HepG2 (cell line): Measurements from ENCODE around the gene ATP1A1. TPM values are rescaled to one million over a fixed set of nuclear protein-coding genes. Genes with fewer than 3 reads are reported as not detected.
A peak's percentile ranks its signal among the peaks of the same experiment; 100 is the strongest.

ENCODE experiments used
- FOSL2 ChIP-seq: sonication (generic); formaldehyde crosslinking; IDR thresholded peaks from 2 replicates; pipeline ENCODE4 v1.4.0; 2020; ENCODE audit warnings: missing genetic modification reagents
- ZNF121 ChIP-seq: sonication (generic); formaldehyde crosslinking; IDR thresholded peaks from 2 replicates; pipeline ENCODE4 v1.5.0; 2020; ENCODE audit warnings: mild to moderate bottlenecking, missing genetic modification reagents
- ZNF143 ChIP-seq: sonication (generic); formaldehyde crosslinking; IDR thresholded peaks from 2 replicates; pipeline ENCODE4 v1.4.0; 2020; ENCODE audit warnings: missing genetic modification reagents
- ZNF205 ChIP-seq: IDR thresholded peaks from 2 replicates; pipeline ENCODE4 v1.6.1; 2018; ENCODE audit warnings: missing biosample characterization, missing genetic modification reagents
- ZNF326 ChIP-seq: sonication (generic); formaldehyde crosslinking; IDR thresholded peaks from 2 replicates; pipeline ENCODE4 v1.4.0; 2020; ENCODE audit warnings: missing genetic modification reagents, borderline replicate concordance
- ZNF546 ChIP-seq: sonication (generic); formaldehyde crosslinking; conservative IDR thresholded peaks from 2 replicates; pipeline ENCODE4 v1.8.1; 2023; ENCODE audit warnings: mild to moderate bottlenecking, missing genetic modification reagents
- ZNF781 ChIP-seq: sonication (generic); formaldehyde crosslinking; IDR thresholded peaks from 2 replicates; pipeline ENCODE4 v1.5.1; 2020; ENCODE audit warnings: borderline replicate concordance, mild to moderate bottlenecking, missing genetic modification reagents; ENCODE audit errors: not compliant biosample characterization
- ZSCAN20 ChIP-seq: sonication (generic); formaldehyde crosslinking; IDR thresholded peaks from 2 replicates; pipeline ENCODE4 v1.4.0; 2020; ENCODE audit warnings: missing genetic modification reagents, mild to moderate bottlenecking, borderline replicate concordance
- polyA plus RNA-seq, 8 experiments: library from polyadenylated mRNA; depleted of rRNA in 3 of 8; stranded (reverse) in 7 of 8; unstranded in 1 of 8; fragments of >200 nt; fragmentation: Illumina TruSeq in 4 of 8; extraction: Trizol in 4 of 8; gene quantifications; 2 replicates each; pipeline versions ENCODE4 v1.2.1 to v1.2.3, GENCODE V29; 2011 to 2016; ENCODE audit warnings: low read depth in 4 of 8, missing spikeins in 1 of 8, mixed read lengths in 1 of 8; ENCODE audit not compliant: insufficient read depth in 1 of 8
- total RNA-seq, 5 experiments: library from RNA; depleted of rRNA; stranded (reverse); fragments of >200 nt; fragmentation: Illumina TruSeq; extraction: Trizol; gene quantifications; 2 replicates each; pipeline ENCODE4 v1.2.3, GENCODE V29; 2016; ENCODE audit warnings: low read depth in 1 of 5
- TF ChIP-seq, protein P1 (sequence below), 2 experiments: fragments of 450-650 bp in 1 of 2; sonication (generic) in 1 of 2; formaldehyde crosslinking in 1 of 2; IDR thresholded peaks; 2 replicates each; pipeline versions ENCODE4 v1.6.1 to v1.8.0; 2016 to 2022; ENCODE audit warnings: antibody characterized with exemption in 1 of 2, mild to moderate bottlenecking in 1 of 2, missing genetic modification reagents in 1 of 2
- TF ChIP-seq, protein P2 (sequence below): sonication (generic); formaldehyde crosslinking; IDR thresholded peaks from 2 replicates; pipeline ENCODE4 v1.5.0; 2020; ENCODE audit warnings: mild to moderate bottlenecking, missing genetic modification reagents, borderline replicate concordance
- TF ChIP-seq, protein P3 (sequence below): sonication (generic); formaldehyde crosslinking; IDR thresholded peaks from 2 replicates; pipeline ENCODE4 v1.5.1; 2020; ENCODE audit warnings: missing genetic modification reagents, mild to moderate bottlenecking, borderline replicate concordance

ATP1A1 gene
- total and polyA plus RNA-seq, 2 of the 13 experiments (the other 11 are each of a cell fraction or from before 2014, with no cell fraction given): 280 to 705 TPM

DNA sequence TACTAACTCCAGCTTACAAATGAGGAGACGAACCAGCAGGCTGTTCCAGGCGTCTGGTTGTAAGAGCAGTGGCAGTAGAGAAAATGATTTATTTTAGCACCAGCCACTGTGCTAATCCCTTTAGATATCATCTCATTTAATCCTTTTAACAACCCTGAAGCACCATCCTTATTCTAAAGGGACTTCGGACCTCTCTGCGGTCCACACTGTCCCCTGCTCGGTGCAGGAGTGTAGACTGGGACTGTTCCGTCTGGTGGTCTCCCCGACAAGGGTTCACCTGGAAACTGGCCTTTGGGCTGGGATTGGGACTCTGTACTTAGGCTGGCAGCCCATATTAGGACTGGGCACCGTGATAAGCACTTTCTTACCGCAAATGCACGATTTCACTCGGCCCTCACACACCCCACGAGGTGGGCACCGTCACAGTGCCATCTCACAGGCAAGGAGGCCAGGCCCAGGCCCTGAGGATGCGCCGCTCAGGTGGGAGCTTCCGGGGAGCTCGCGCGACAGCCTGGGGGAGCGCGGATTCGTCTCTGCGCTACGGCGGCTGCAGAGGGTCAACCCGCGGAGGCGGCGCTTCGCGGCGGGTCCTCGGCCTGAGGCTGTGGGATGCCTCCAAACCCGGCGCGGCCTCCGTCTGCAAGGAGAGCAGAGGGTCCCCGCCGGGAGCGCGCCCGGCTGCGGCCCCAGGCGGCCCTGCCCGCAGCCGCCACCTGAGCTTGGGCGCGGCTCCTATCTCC, 45.2 kb downstream of the ATP1A1 start (continued):
- TF ChIP-seq, protein P1, sequence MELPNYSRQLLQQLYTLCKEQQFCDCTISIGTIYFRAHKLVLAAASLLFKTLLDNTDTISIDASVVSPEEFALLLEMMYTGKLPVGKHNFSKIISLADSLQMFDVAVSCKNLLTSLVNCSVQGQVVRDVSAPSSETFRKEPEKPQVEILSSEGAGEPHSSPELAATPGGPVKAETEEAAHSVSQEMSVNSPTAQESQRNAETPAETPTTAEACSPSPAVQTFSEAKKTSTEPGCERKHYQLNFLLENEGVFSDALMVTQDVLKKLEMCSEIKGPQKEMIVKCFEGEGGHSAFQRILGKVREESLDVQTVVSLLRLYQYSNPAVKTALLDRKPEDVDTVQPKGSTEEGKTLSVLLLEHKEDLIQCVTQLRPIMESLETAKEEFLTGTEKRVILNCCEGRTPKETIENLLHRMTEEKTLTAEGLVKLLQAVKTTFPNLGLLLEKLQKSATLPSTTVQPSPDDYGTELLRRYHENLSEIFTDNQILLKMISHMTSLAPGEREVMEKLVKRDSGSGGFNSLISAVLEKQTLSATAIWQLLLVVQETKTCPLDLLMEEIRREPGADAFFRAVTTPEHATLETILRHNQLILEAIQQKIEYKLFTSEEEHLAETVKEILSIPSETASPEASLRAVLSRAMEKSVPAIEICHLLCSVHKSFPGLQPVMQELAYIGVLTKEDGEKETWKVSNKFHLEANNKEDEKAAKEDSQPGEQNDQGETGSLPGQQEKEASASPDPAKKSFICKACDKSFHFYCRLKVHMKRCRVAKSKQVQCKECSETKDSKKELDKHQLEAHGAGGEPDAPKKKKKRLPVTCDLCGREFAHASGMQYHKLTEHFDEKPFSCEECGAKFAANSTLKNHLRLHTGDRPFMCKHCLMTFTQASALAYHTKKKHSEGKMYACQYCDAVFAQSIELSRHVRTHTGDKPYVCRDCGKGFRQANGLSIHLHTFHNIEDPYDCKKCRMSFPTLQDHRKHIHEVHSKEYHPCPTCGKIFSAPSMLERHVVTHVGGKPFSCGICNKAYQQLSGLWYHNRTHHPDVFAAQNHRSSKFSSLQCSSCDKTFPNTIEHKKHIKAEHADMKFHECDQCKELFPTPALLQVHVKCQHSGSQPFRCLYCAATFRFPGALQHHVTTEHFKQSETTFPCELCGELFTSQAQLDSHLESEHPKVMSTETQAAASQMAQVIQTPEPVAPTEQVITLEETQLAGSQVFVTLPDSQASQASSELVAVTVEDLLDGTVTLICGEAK (IDR thresholded peaks at IDR 0.05): no peak
- TF ChIP-seq, protein P1 (CRISPR knock-in tag; IDR thresholded peaks at IDR 0.05): peak; percentile 93
- TF ChIP-seq, protein P2, sequence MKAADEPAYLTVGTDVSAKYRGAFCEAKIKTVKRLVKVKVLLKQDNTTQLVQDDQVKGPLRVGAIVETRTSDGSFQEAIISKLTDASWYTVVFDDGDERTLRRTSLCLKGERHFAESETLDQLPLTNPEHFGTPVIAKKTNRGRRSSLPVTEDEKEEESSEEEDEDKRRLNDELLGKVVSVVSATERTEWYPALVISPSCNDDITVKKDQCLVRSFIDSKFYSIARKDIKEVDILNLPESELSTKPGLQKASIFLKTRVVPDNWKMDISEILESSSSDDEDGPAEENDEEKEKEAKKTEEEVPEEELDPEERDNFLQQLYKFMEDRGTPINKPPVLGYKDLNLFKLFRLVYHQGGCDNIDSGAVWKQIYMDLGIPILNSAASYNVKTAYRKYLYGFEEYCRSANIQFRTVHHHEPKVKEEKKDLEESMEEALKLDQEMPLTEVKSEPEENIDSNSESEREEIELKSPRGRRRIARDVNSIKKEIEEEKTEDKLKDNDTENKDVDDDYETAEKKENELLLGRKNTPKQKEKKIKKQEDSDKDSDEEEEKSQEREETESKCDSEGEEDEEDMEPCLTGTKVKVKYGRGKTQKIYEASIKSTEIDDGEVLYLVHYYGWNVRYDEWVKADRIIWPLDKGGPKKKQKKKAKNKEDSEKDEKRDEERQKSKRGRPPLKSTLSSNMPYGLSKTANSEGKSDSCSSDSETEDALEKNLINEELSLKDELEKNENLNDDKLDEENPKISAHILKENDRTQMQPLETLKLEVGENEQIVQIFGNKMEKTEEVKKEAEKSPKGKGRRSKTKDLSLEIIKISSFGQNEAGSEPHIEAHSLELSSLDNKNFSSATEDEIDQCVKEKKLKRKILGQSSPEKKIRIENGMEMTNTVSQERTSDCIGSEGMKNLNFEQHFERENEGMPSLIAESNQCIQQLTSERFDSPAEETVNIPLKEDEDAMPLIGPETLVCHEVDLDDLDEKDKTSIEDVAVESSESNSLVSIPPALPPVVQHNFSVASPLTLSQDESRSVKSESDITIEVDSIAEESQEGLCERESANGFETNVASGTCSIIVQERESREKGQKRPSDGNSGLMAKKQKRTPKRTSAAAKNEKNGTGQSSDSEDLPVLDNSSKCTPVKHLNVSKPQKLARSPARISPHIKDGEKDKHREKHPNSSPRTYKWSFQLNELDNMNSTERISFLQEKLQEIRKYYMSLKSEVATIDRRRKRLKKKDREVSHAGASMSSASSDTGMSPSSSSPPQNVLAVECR (CRISPR knock-in tag): peak; percentile 87; the same call in 1 of the 2 replicates
- TF ChIP-seq ZNF326 (no peak), ZNF143 (CRISPR knock-in tag) (peak; percentile 52; the same call in 1 of the 2 replicates), ZNF781 (peak; percentile 27), ZNF546 (CRISPR knock-in tag) (no peak; the same call in 1 of the 2 replicates), FOSL2 (CRISPR knock-in tag) (peak; percentile 59), ZNF205 (CRISPR knock-in tag) (peak; percentile 80; the same call in 1 of the 2 replicates), ZSCAN20 (CRISPR knock-in tag) (no peak; the same call in 1 of the 2 replicates), ZNF121 (no peak)
- TF ChIP-seq, protein P3, sequence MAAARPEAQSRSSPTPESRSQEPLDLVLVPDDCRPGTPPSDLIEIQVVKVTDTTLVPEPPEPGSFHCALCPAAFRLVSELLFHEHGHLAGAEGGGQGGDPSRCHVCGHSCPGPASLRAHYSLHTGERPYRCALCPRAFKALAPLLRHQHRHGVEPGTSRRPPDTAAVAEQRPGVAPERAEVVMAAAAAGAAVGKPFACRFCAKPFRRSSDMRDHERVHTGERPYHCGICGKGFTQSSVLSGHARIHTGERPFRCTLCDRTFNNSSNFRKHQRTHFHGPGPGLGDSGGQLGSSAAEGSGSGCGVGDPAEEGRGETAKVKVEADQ (CRISPR knock-in tag): peak; percentile 61; the same call in 1 of the 2 replicates
